ENCODE data around the gene NME2.
"Not testable (repeated sequence)": the region's sequence is repeated elsewhere in the genome, so short reads cannot be mapped to it uniquely, and the experiment has no call there.

NME2 gene

GRCh38 chr17:51166987-51167931 lies 1.0 kb downstream of the NME2 start:
- no peak overlapping the region for H4K8ac ChIP-seq (ENCODE audit: low read depth, low read length)
- peak overlapping the region; percentile 59 for H2BK5ac ChIP-seq (ENCODE audit: low read length)
- peak overlapping the region; percentile 97 for H3K23ac ChIP-seq (ENCODE audit: low read length)
- no CpG with 5 or more reads among the region's 42 CpGs for WGBS (ENCODE audit: extremely low coverage, insufficient coverage, low lambda C conversion rate)
- peaks cover 14% of the 10 kb centered on the region for H3K36me3 ChIP-seq (ENCODE audit: control insufficient read depth, insufficient read depth, low read length)
- H3K27me3 ChIP-seq (ENCODE audit: insufficient read depth, low read length, poor library complexity), result no peaks in the 10 kb centered on the region
- DNase-seq, result peak; percentile 69
- no peak overlapping the region for H2AK5ac ChIP-seq (ENCODE audit: low read length)
- peak overlapping the region; percentile 94 for H3K4me3 ChIP-seq (ENCODE audit: low read length)
- H3K4me2 ChIP-seq (ENCODE audit: low read length), result peak overlapping the region; percentile 53
- no peak overlapping the region for H4K5ac ChIP-seq (ENCODE audit: low read length)
- H2BK15ac ChIP-seq (replicated peaks; ENCODE audit: low read depth), result no peak overlapping the region
- H3K79me1 ChIP-seq (ENCODE audit: low read length), result peaks cover 5% of the 10 kb centered on the region
- peak overlapping the region; percentile 83 for H3K27ac ChIP-seq (ENCODE audit: low read depth, low read length)
- H2BK120ac ChIP-seq (ENCODE audit: low read depth, low read length), result no peak overlapping the region
- peak overlapping the region; percentile 83 for H3K4ac ChIP-seq (ENCODE audit: low read depth, low read length)
- H3K79me2 ChIP-seq (ENCODE audit: control insufficient read depth, insufficient read depth, low read length), result peaks cover 19% of the 10 kb centered on the region
- H3K9ac ChIP-seq (ENCODE audit: low read length), result peak overlapping the region; percentile 98
- H3K18ac ChIP-seq (ENCODE audit: low read length), result peak overlapping the region; percentile 42
- H3K4me1 ChIP-seq (ENCODE audit: control insufficient read depth, low read depth, low read length), result peaks cover 1% of the 10 kb centered on the region
- H3K56ac ChIP-seq (ENCODE audit: low read length), result peak overlapping the region; percentile 100

- H3K4me3 ChIP-seq (ENCODE audit: low read length), result no peak overlapping the region
- no peak overlapping the region for H2BK15ac ChIP-seq (replicated peaks; ENCODE audit: low read depth)
- H3K4me2 ChIP-seq (ENCODE audit: low read length), result no peak overlapping the region
- peaks cover 1% of the 10 kb centered on the region for H3K4me1 ChIP-seq (ENCODE audit: control insufficient read depth, low read depth, low read length)
- H2BK120ac ChIP-seq (ENCODE audit: low read depth, low read length), result no peak overlapping the region
- H3K79me1 ChIP-seq (ENCODE audit: low read length), result peaks cover 5% of the 10 kb centered on the region
- no peak overlapping the region for H4K8ac ChIP-seq (ENCODE audit: low read depth, low read length)
- no peak overlapping the region for H3K9ac ChIP-seq (ENCODE audit: low read length)
- no peak overlapping the region for H3K27ac ChIP-seq (ENCODE audit: low read depth, low read length)
- no CpG with 5 or more reads among the region's 1 CpG for WGBS (ENCODE audit: extremely low coverage, insufficient coverage, low lambda C conversion rate)
- H3K23ac ChIP-seq (ENCODE audit: low read length), result no peak overlapping the region
- no peak overlapping the region for H3K18ac ChIP-seq (ENCODE audit: low read length)
- DNase-seq, result no peak
- H2AK5ac ChIP-seq (ENCODE audit: low read length), result no peak overlapping the region
- no peak overlapping the region for H3K56ac ChIP-seq (ENCODE audit: low read length)
- no peak overlapping the region for H3K4ac ChIP-seq (ENCODE audit: low read depth, low read length)
- H3K79me2 ChIP-seq (ENCODE audit: control insufficient read depth, insufficient read depth, low read length), result peaks cover 19% of the 10 kb centered on the region
- H4K5ac ChIP-seq (ENCODE audit: low read length), result no peak overlapping the region
- H3K27me3 ChIP-seq (ENCODE audit: insufficient read depth, low read length, poor library complexity), result no peaks in the 10 kb centered on the region
- no peak overlapping the region for H2BK5ac ChIP-seq (ENCODE audit: low read length)
- H3K36me3 ChIP-seq (ENCODE audit: control insufficient read depth, insufficient read depth, low read length), result peaks cover 16% of the 10 kb centered on the region
These were observed 3.1 kb downstream of the NME2 start for GRCh38 chr17:51169340-51169739.

GRCh38 chr17:51170736-51171135 lies 4.5 kb downstream of the NME2 start:
- Histone ChIP-seq H3K18ac (ENCODE audit: low read length) (no peak overlapping the region), H3K27me3 (ENCODE audit: insufficient read depth, low read length, poor library complexity) (no peaks in the 10 kb centered on the region), H3K27ac (ENCODE audit: low read depth, low read length) (no peak overlapping the region), H2AK5ac (ENCODE audit: low read length) (no peak overlapping the region), H3K79me2 (ENCODE audit: control insufficient read depth, insufficient read depth, low read length) (peaks cover 19% of the 10 kb centered on the region), H2BK5ac (ENCODE audit: low read length) (no peak overlapping the region), H3K4me2 (ENCODE audit: low read length) (no peak overlapping the region), H3K23ac (ENCODE audit: low read length) (no peak overlapping the region), H3K56ac (ENCODE audit: low read length) (no peak overlapping the region), H3K36me3 (ENCODE audit: control insufficient read depth, insufficient read depth, low read length) (peaks cover 16% of the 10 kb centered on the region), H4K5ac (ENCODE audit: low read length) (no peak overlapping the region), H3K4ac (ENCODE audit: low read depth, low read length) (no peak overlapping the region), H2BK15ac (replicated peaks; ENCODE audit: low read depth) (no peak overlapping the region), H3K4me3 (ENCODE audit: low read length) (no peak overlapping the region), H2BK120ac (ENCODE audit: low read depth, low read length) (no peak overlapping the region), H3K9ac (ENCODE audit: low read length) (no peak overlapping the region), H3K79me1 (ENCODE audit: low read length) (peaks cover 5% of the 10 kb centered on the region), H4K8ac (ENCODE audit: low read depth, low read length) (no peak overlapping the region), H3K4me1 (ENCODE audit: control insufficient read depth, low read depth, low read length) (no peaks in the 10 kb centered on the region)
- no peak for DNase-seq
- WGBS (ENCODE audit: extremely low coverage, insufficient coverage, low lambda C conversion rate), result no CpG with 5 or more reads among the region's 2 CpGs

GRCh38 chr17:51172030-51172429 lies 5.8 kb downstream of the NME2 start:
- Histone ChIP-seq H3K36me3 (ENCODE audit: control insufficient read depth, insufficient read depth, low read length) (peaks cover 16% of the 10 kb centered on the region), H3K79me2 (ENCODE audit: control insufficient read depth, insufficient read depth, low read length) (peaks cover 15% of the 10 kb centered on the region)
- not testable (repeated sequence) for H3K18ac ChIP-seq (ENCODE audit: low read length); H3K27me3 ChIP-seq (ENCODE audit: insufficient read depth, low read length, poor library complexity); H3K9ac ChIP-seq (ENCODE audit: low read length); H4K5ac ChIP-seq (ENCODE audit: low read length); H4K8ac ChIP-seq (ENCODE audit: low read depth, low read length); H3K23ac ChIP-seq (ENCODE audit: low read length); H2BK120ac ChIP-seq (ENCODE audit: low read depth, low read length); H3K56ac ChIP-seq (ENCODE audit: low read length); H3K4ac ChIP-seq (ENCODE audit: low read depth, low read length); H3K4me3 ChIP-seq (ENCODE audit: low read length); H3K79me1 ChIP-seq (ENCODE audit: low read length); H3K4me2 ChIP-seq (ENCODE audit: low read length); DNase-seq; H2BK15ac ChIP-seq (replicated peaks; ENCODE audit: low read depth); H2AK5ac ChIP-seq (ENCODE audit: low read length); H3K27ac ChIP-seq (ENCODE audit: low read depth, low read length); H2BK5ac ChIP-seq (ENCODE audit: low read length); H3K4me1 ChIP-seq (ENCODE audit: control insufficient read depth, low read depth, low read length)
- WGBS (ENCODE audit: extremely low coverage, insufficient coverage, low lambda C conversion rate), result no CpG with 5 or more reads among the region's 9 CpGs

- no peaks in the 10 kb centered on the region for H3K79me2 ChIP-seq (ENCODE audit: control insufficient read depth, insufficient read depth, low read length)
- H4K5ac ChIP-seq (ENCODE audit: low read length), result no peak overlapping the region
- no peak overlapping the region for H2AK5ac ChIP-seq (ENCODE audit: low read length)
- WGBS (ENCODE audit: extremely low coverage, insufficient coverage, low lambda C conversion rate), result no CpG with 5 or more reads among the region's 5 CpGs
- peaks cover 1% of the 10 kb centered on the region for H3K36me3 ChIP-seq (ENCODE audit: control insufficient read depth, insufficient read depth, low read length)
- H3K4me3 ChIP-seq (ENCODE audit: low read length), result no peak overlapping the region
- no peaks in the 10 kb centered on the region for H3K27me3 ChIP-seq (ENCODE audit: insufficient read depth, low read length, poor library complexity)
- H3K23ac ChIP-seq (ENCODE audit: low read length), result no peak overlapping the region
- no peak for DNase-seq
- H2BK15ac ChIP-seq (replicated peaks; ENCODE audit: low read depth), result no peak overlapping the region
- no peaks in the 10 kb centered on the region for H3K79me1 ChIP-seq (ENCODE audit: low read length)
- H3K4ac ChIP-seq (ENCODE audit: low read depth, low read length), result no peak overlapping the region
- no peak overlapping the region for H2BK5ac ChIP-seq (ENCODE audit: low read length)
- H2BK120ac ChIP-seq (ENCODE audit: low read depth, low read length), result no peak overlapping the region
- H3K9ac ChIP-seq (ENCODE audit: low read length), result no peak overlapping the region
- no peak overlapping the region for H3K18ac ChIP-seq (ENCODE audit: low read length)
- no peak overlapping the region for H3K56ac ChIP-seq (ENCODE audit: low read length)
- H3K4me1 ChIP-seq (ENCODE audit: control insufficient read depth, low read depth, low read length), result no peaks in the 10 kb centered on the region
- H3K4me2 ChIP-seq (ENCODE audit: low read length), result no peak overlapping the region
- no peak overlapping the region for H3K27ac ChIP-seq (ENCODE audit: low read depth, low read length)
- no peak overlapping the region for H4K8ac ChIP-seq (ENCODE audit: low read depth, low read length)
These were observed 14.3 kb downstream of the NME2 start for GRCh38 chr17:51180486-51180885.
